ENCODE results near the gene EXOSC10.
"Not testable (repeated sequence)": the region's sequence is repeated elsewhere in the genome, so short reads cannot be mapped to it uniquely, and the experiment has no call there.

Gene EXOSC10

GRCh38 chr1:11023201-11023600 is 76.5 kb downstream of the EXOSC10 start:
- no peak overlapping the region for H3K4me3 ChIP-seq (ENCODE audit: low read depth, low read length)
- TF ChIP-seq CTCF (IDR thresholded peaks at IDR 0.05; ENCODE audit: borderline replicate concordance, insufficient read depth, low read depth, low read length) = no peak

- no peak for TF ChIP-seq CTCF (IDR thresholded peaks at IDR 0.05; ENCODE audit: borderline replicate concordance, insufficient read depth, low read depth, low read length)
- H3K4me3 ChIP-seq (ENCODE audit: low read depth, low read length) = no peak overlapping the region
Observed at GRCh38 chr1:11019971-11020370, 79.7 kb downstream of the EXOSC10 start.

DNA sequence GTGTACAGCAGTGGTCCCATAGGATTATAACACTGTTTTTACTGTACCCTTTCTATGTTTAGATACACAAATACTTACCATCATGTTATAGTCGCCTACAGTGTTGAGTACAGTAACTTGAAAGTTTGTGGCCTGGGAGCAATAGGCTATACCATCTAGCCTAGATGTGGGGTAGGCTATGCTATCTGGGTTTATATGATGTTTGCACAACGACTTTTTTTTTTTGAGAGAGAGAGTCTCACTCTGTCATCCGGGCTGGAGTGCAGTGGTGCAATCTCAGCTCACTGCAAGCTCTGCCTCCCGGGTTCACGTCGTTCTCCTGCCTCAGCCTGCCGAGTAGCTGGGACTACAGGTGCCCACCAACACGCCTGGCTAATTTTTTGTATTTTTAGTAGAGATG is 80.3 kb downstream of the EXOSC10 start:
- H3K4me3 ChIP-seq (ENCODE audit: low read depth, low read length) = not testable (repeated sequence)

All from GM12875 (cell line).